ENCODE measurements around the gene CDS1. TPM values are rescaled to one million over a fixed set of nuclear protein-coding genes. Genes with fewer than 3 reads are reported as not detected.

The CDS1 gene
- total RNA-seq, 3 donors from 2014 or later (not counting 1 experiment from before 2014, with no cell fraction given): 0.14 TPM; not detected in 2

DNA sequence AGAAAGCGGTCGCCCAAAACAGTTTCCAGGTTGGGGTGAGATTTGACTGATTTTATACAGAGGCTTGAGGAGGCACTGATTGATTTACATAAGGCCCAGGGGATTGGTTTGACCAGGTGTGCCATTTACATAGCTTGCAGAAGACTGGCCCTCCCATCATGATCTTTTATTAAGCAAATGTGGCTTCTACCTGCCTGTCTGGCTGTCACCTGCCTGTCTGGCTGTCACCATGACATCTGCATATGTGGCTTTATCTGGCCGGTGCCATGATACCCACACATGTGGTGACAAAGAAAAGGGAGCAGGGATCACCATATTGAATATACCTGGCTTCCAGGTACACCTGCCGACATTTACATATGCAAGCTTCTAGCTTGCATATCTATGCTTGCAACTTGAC, 17.0 kb upstream of the CDS1 start:
- no peaks in the 10 kb centered on the region for H3K4me1 ChIP-seq (ENCODE audit: control insufficient read depth, insufficient read depth, low read length)
- no peaks in the 10 kb centered on the region for H3K9me3 ChIP-seq (ENCODE audit: control insufficient read depth, insufficient read depth, low read length)
- H3K36me3 Mint-ChIP-seq: no peaks in the 10 kb centered on the region
- whole genome bisulfite sequencing (ENCODE audit: insufficient coverage): 93% methylated on average over 4 of the region's 4 CpGs
- no peaks in the 10 kb centered on the region for H3K4me1 Mint-ChIP-seq
- intact Hi-C loops (cut with micrococcal nuclease): no loop called here
- no peak overlapping the region for H3K27ac ChIP-seq (ENCODE audit: low read length)
- ATAC-seq (no peak), DNase-seq (no peak)
- no peak for TF ChIP-seq CTCF (IDR thresholded peaks at IDR 0.05)
- H3K36me3 ChIP-seq (ENCODE audit: control insufficient read depth, insufficient read depth, low read length): no peaks in the 10 kb centered on the region
- no peak overlapping the region for H3K4me3 ChIP-seq (ENCODE audit: low read length)
- peaks cover 0 to 3% of the 10 kb centered on the region in 2 donors for H3K9me3 Mint-ChIP-seq
- H3K4me3 Mint-ChIP-seq: no peak overlapping the region
- H3K27ac Mint-ChIP-seq: no peak overlapping the region
- no peaks in the 10 kb centered on the region for H3K27me3 ChIP-seq (ENCODE audit: control insufficient read depth, insufficient read depth, low read length)
- no peaks in the 10 kb centered on the region for H3K27me3 Mint-ChIP-seq (ENCODE audit: low read depth in 2 of 2)

DNA sequence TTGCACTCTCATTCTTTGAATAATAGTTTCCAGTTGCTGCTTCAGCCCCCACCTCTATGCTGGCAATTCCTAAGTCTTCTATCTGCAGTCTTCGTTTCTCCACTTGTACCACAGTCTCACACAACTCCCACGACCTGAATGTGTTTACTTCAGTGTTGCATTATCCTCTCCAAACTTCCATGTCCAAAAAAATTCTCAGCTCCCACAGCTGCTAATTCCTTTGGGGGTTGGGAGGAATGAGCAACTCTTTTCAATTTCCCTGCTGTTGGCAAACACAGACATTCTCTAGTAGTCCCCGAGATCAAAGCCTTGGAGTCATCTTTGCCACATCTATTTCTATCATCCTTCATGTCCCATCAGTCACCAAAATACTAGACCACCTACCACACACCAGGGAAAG, 14.4 kb upstream of the CDS1 start:
- no peak for TF ChIP-seq CTCF (IDR thresholded peaks at IDR 0.05)
- intact Hi-C loops (cut with micrococcal nuclease): no loop called here
- no peak for ATAC-seq
- Histone ChIP-seq H3K4me3 (ENCODE audit: low read length) (no peak overlapping the region), H3K4me1 (ENCODE audit: control insufficient read depth, insufficient read depth, low read length) (no peaks in the 10 kb centered on the region), H3K9me3 (ENCODE audit: control insufficient read depth, insufficient read depth, low read length) (no peaks in the 10 kb centered on the region), H3K36me3 (ENCODE audit: control insufficient read depth, insufficient read depth, low read length) (no peaks in the 10 kb centered on the region), H3K27me3 (ENCODE audit: control insufficient read depth, insufficient read depth, low read length) (no peaks in the 10 kb centered on the region), H3K27ac (ENCODE audit: low read length) (no peak overlapping the region)
- H3K27ac Mint-ChIP-seq: no peak overlapping the region
- H3K27me3 Mint-ChIP-seq (ENCODE audit: low read depth in 2 of 2): peaks cover 3 to 8% of the 10 kb centered on the region in 2 donors
- H3K4me3 Mint-ChIP-seq: no peak overlapping the region
- no peaks in the 10 kb centered on the region for H3K4me1 Mint-ChIP-seq
- peaks cover 2 to 6% of the 10 kb centered on the region in 2 donors for H3K9me3 Mint-ChIP-seq
- DNase-seq: no peak
- 55% methylated on average over 3 of the region's 3 CpGs for WGBS (ENCODE audit: insufficient coverage)
- H3K36me3 Mint-ChIP-seq: no peaks in the 10 kb centered on the region

- peaks cover 3 to 10% of the 10 kb centered on the region in 2 donors for H3K27me3 Mint-ChIP-seq (ENCODE audit: low read depth in 2 of 2)
- Histone ChIP-seq H3K27ac (ENCODE audit: low read length) (no peak overlapping the region), H3K27me3 (ENCODE audit: control insufficient read depth, insufficient read depth, low read length) (no peaks in the 10 kb centered on the region), H3K4me1 (ENCODE audit: control insufficient read depth, insufficient read depth, low read length) (no peaks in the 10 kb centered on the region), H3K9me3 (ENCODE audit: control insufficient read depth, insufficient read depth, low read length) (no peaks in the 10 kb centered on the region), H3K36me3 (ENCODE audit: control insufficient read depth, insufficient read depth, low read length) (no peaks in the 10 kb centered on the region), H3K4me3 (ENCODE audit: low read length) (no peak overlapping the region)
- ATAC-seq (no peak), DNase-seq (no peak)
- H3K4me1 Mint-ChIP-seq: no peaks in the 10 kb centered on the region
- peaks cover 2 to 6% of the 10 kb centered on the region in 2 donors for H3K9me3 Mint-ChIP-seq
- 93% methylated on average over 2 of the region's 2 CpGs for WGBS (ENCODE audit: insufficient coverage)
- no peak overlapping the region for H3K27ac Mint-ChIP-seq
- intact Hi-C loops (cut with micrococcal nuclease): no loop called here
- H3K36me3 Mint-ChIP-seq: no peaks in the 10 kb centered on the region
- TF ChIP-seq CTCF (IDR thresholded peaks at IDR 0.05): no peak
- H3K4me3 Mint-ChIP-seq: no peak overlapping the region
These were observed 13.9 kb upstream of the CDS1 start for GRCh38 chr4:84569009-84569408.

- Mint-ChIP-seq H3K4me3 (no peak overlapping the region), H3K27me3 (ENCODE audit: low read depth in 2 of 2) (peaks cover 3 to 17% of the 10 kb centered on the region in 2 donors), H3K9me3 (peaks cover 2 to 3% of the 10 kb centered on the region in 2 donors), H3K4me1 (no peaks in the 10 kb centered on the region), H3K27ac (no peak overlapping the region), H3K36me3 (no peaks in the 10 kb centered on the region)
- DNase-seq: no peak
- Histone ChIP-seq H3K4me3 (ENCODE audit: low read length) (no peak overlapping the region), H3K36me3 (ENCODE audit: control insufficient read depth, insufficient read depth, low read length) (no peaks in the 10 kb centered on the region), H3K27me3 (ENCODE audit: control insufficient read depth, insufficient read depth, low read length) (peaks cover 3% of the 10 kb centered on the region), H3K27ac (ENCODE audit: low read length) (no peak overlapping the region), H3K9me3 (ENCODE audit: control insufficient read depth, insufficient read depth, low read length) (no peaks in the 10 kb centered on the region), H3K4me1 (ENCODE audit: control insufficient read depth, insufficient read depth, low read length) (no peaks in the 10 kb centered on the region)
- TF ChIP-seq CTCF (IDR thresholded peaks at IDR 0.05): no peak
- intact Hi-C loops (cut with micrococcal nuclease): no loop called here
- no peak for ATAC-seq
- 80% methylated on average over 4 of the region's 4 CpGs for WGBS (ENCODE audit: insufficient coverage)
These were observed 9.4 kb upstream of the CDS1 start for GRCh38 chr4:84573385-84574068.
